GM21367 (cell line): ENCODE measurements around the gene BICRAL.
"Not testable (repeated sequence)": the region's sequence is repeated elsewhere in the genome, so short reads cannot be mapped to it uniquely, and the experiment has no call there.

Source experiments
- ATAC-seq: cut with Tn5 transposase; IDR thresholded peaks from one replicate; pipeline ENCODE4 v1.9.1; 2021; ENCODE audit not compliant: unreplicated experiment

BICRAL gene

GRCh38 chr6:42781796-42782688 lies at the start of gene BICRAL:
TSS of gene BICRAL (plus strand) at chr6:42782052. CDS start at chr6:42822023, 39,971 bp downstream.
- no peak for ATAC-seq

- not testable (repeated sequence) for ATAC-seq
Observed at GRCh38 chr6:42733867-42734481, 47.9 kb upstream of the BICRAL start.

- ATAC-seq = no peak
Observed at GRCh38 chr6:42735976-42736375, 45.9 kb upstream of the BICRAL start.

- ATAC-seq = no peak
Observed at GRCh38 chr6:42740725-42741124, 41.1 kb upstream of the BICRAL start.

- no peak for ATAC-seq
Observed at GRCh38 chr6:42742116-42742894, 39.5 kb upstream of the BICRAL start.

GRCh38 chr6:42744351-42744893 lies 37.4 kb upstream of the BICRAL start:
- no peak for ATAC-seq

- ATAC-seq = no peak
Observed at GRCh38 chr6:42745083-42745639, 36.7 kb upstream of the BICRAL start.

GRCh38 chr6:42745640-42746462 lies 36.0 kb upstream of the BICRAL start, which contains the start of gene TBCC:
TSS of gene TBCC (minus strand) at chr6:42746103. CDS start at chr6:42746073, 30 bp downstream.
- ATAC-seq = peak; percentile 69

GRCh38 chr6:42746463-42747391 lies 35.1 kb upstream of the BICRAL start:
- peak; percentile 53 for ATAC-seq

GRCh38 chr6:42748203-42748898 lies 33.5 kb upstream of the BICRAL start:
- no peak for ATAC-seq

- no peak for ATAC-seq
Observed at GRCh38 chr6:42751055-42751454, 30.8 kb upstream of the BICRAL start.

GRCh38 chr6:42754759-42755158 lies 27.1 kb upstream of the BICRAL start:
- ATAC-seq = no peak

GRCh38 chr6:42756722-42757121 lies 25.1 kb upstream of the BICRAL start:
- no peak for ATAC-seq

- no peak for ATAC-seq
Observed at GRCh38 chr6:42758756-42759430, 23.0 kb upstream of the BICRAL start.

- ATAC-seq = no peak
Observed at GRCh38 chr6:42761287-42762067, 20.4 kb upstream of the BICRAL start.

- no peak for ATAC-seq
Observed at GRCh38 chr6:42762426-42762859, 19.4 kb upstream of the BICRAL start.

GRCh38 chr6:42762950-42763349 lies 18.9 kb upstream of the BICRAL start:
- no peak for ATAC-seq
